RWPE1 (cell line): ENCODE results near the gene WDR20.

ENCODE experiments used
- CTCF ChIA-PET: fragments of 350-600 bp; sonication (Branson Sonifier 250); formaldehyde crosslinking; extraction: SDS; loops from one replicate; lab custom pipeline; 2021; lab: Yijun Ruan, JAX
- POLR2A ChIA-PET: fragments of 400-600 bp; formaldehyde crosslinking; extraction: SDS; loops from one replicate; lab custom pipeline; 2020; ENCODE audit warnings: antibody characterized with exemption; ENCODE audit not compliant: low non-redundant PET; lab: Yijun Ruan, JAX
- DNase-seq: peaks from one replicate; pipeline ENCODE4 v3.0.0; 2012; ENCODE audit warnings: low spot score
- H3K27ac ChIP-seq: fragments of 450-650 bp; 2 replicates; pipeline ENCODE4 v1.5.1; 2017
- TF ChIP-seq, protein P1 (sequence below): fragments of 450-650 bp; conservative IDR thresholded peaks from 2 replicates; pipeline ENCODE4 v1.5.1; 2017; ENCODE audit warnings: low read depth, mild to moderate bottlenecking

The WDR20 gene

DNA sequence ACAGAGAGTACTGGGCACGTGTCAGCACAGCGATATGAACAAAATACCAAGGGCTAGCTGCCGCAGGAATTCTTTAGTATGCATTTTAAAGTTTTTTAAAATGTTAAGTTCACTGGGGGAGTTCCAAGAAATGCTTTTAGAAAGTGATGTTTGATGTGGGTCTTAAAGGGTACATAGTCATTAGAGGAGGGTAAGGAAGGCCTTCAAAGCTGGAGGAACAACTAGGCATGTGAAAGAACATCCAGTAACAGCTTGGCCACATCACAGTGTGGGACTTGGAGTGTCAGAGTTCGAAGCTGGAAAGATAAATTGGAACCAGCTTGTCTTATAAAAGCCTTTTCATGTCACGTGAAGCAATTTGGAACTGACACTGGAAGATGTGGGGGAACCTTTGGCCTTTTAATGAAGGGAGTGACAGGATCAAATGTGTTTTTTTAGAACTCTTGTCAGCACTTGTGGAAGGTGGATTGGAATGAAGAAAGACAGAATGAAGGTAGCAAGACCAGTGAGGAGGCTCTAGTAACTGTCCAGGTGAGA lies 57.7 kb downstream of the WDR20 start:
- no peak overlapping the region for H3K27ac ChIP-seq
- ChIA-PET CTCF (no interaction called here), POLR2A (no interaction called here)
- DNase-seq: no peak
- TF ChIP-seq, protein P1, sequence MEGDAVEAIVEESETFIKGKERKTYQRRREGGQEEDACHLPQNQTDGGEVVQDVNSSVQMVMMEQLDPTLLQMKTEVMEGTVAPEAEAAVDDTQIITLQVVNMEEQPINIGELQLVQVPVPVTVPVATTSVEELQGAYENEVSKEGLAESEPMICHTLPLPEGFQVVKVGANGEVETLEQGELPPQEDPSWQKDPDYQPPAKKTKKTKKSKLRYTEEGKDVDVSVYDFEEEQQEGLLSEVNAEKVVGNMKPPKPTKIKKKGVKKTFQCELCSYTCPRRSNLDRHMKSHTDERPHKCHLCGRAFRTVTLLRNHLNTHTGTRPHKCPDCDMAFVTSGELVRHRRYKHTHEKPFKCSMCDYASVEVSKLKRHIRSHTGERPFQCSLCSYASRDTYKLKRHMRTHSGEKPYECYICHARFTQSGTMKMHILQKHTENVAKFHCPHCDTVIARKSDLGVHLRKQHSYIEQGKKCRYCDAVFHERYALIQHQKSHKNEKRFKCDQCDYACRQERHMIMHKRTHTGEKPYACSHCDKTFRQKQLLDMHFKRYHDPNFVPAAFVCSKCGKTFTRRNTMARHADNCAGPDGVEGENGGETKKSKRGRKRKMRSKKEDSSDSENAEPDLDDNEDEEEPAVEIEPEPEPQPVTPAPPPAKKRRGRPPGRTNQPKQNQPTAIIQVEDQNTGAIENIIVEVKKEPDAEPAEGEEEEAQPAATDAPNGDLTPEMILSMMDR: no peak

DNA sequence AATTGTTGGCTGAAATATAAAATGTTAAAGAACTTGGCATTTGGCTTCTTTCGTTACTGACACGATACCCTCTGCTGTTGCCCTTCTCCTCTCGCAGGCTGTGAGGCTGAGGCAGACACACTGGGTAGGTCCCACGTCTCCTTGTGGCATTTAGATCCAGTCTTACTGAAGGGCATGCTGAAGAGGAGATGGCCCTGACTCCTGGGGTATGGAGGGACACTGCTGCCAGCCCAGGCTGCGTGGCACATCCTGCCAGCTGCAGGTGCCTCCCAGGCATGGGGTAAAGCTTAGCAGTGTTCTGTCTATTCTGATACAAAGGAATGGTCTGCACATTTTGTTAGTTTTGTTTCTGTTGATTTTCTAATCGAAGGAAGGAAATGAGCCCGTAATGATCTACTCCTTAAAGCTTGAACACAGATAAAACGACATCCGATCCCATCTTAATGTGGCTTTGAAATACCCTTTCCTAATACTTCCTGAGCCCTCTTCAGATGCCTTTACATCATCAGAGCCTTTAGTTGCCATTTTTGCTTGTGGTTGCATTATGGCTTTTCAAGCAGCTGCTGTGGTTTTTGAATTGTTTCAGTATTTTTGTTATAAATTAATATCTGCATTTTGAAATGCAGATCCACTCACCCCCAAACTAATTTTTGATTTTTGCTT lies 61.1 kb downstream of the WDR20 start:
- DNase-seq: no peak
- TF ChIP-seq, protein P1: no peak
- POLR2A ChIA-PET: no interaction called here
- no peak overlapping the region for H3K27ac ChIP-seq
- CTCF ChIA-PET: interaction anchor here (0.6 to 1.1 kb wide), 3 partner anchors 57 to 113 kb away, joined by 3 to 6 read pairs (median 4); partner anchors contain the start of gene WDR20

DNA sequence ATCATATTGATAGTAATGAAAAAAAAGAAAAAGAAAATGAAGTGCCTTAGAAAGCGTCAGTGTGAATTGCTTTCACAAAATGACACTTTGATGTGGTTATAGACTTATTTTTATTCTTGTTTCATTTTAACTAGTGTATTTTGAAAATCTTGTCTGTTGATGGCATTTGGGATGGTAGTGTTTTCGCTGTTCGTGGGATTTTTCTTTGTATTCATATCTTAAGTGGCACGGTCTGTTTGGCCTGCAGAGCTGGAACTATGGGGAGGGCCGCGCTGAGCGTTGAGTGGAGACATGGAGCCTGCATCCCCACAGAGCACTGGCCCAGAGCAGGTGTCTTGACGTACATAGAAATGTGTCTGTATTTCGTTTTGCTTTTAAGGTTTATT lies 61.6 kb downstream of the WDR20 start:
- POLR2A ChIA-PET: no interaction called here
- H3K27ac ChIP-seq: peak overlapping the region; percentile 4; the same call in 1 of the 2 replicates
- TF ChIP-seq, protein P1: no peak
- no peak for DNase-seq
- CTCF ChIA-PET: interaction anchor here (0.6 to 1.1 kb wide), 2 partner anchors 62 to 113 kb away, joined by 3 to 4 read pairs; partner anchors contain the start of gene WDR20

DNA sequence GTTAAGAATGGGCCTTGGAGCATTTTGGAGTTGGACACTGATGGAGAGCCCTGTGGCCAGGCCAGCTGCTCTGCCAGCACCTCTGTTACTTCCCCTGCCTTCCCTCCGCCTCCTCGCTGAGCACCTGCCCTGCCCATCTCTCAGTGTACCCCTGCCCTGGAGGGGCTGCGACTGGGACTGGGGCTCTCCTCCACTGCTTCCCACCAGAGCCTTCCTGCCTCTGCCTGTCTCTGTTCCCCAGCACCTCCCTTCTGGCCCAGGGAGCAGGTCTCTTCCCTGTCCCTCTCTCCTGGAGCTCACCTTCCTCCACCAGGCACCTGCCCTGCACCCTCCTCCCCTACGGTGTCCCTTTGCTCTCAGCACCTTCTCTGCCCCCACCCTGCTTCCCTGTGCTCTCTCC lies 62.1 kb downstream of the WDR20 start:
- H3K27ac ChIP-seq: peak overlapping the region; percentile 4; the same call in 1 of the 2 replicates
- CTCF ChIA-PET: interaction anchor here (1.1 kb wide), 1 partner anchor 112 kb away, joined by 4 read pairs; no protein-coding TSS in a partner anchor
- TF ChIP-seq, protein P1: no peak
- DNase-seq: no peak
- POLR2A ChIA-PET: no interaction called here

DNA sequence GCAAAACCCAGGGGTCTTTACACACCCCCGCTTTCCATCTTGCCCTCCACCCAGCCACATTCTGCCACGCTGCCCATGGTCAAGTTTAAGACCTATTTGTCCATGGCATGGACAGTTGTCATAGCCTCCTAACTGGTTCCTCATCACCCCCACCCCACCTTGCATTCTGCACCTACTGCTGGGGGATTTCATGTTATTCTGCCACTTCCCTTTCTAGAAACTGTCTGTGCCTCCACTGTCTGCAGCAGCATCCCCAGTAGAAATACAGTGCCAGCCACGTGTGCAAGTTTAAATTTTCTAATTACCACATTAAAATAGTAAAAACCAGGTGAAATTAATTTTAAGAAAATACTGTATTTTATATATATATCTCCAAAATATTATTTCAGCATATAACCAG lies 63.2 kb downstream of the WDR20 start:
- DNase-seq: no peak
- ChIA-PET POLR2A (no interaction called here), CTCF (no interaction called here)
- TF ChIP-seq, protein P1: no peak
- H3K27ac ChIP-seq: no peak overlapping the region

DNA sequence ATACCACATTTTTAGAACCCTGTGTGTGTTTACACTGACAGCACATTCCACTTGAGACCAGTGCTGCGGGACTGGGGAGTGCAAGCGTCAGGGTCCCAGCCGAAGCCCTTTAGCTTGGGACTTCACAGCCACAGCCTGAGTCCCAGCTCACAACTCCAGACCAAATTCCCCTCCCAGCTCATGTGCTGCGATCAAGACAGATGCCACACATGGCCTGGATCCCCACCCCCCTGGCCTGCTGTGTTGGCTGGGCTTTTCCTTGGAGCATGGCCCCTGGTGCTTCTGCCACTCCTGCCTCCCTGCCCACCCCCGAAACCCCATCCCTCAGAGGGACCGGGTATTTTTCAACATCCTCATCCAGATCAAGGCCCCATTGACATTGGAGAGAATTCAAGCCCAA lies 63.7 kb downstream of the WDR20 start:
- no peak for DNase-seq
- no peak overlapping the region for H3K27ac ChIP-seq

More for the DNA sequence above, 63.7 kb downstream of the WDR20 start:
- TF ChIP-seq, protein P1: no peak
- CTCF ChIA-PET: no interaction called here
- POLR2A ChIA-PET: no interaction called here
